Aorta (tissue), 5 donors: ENCODE measurements around the gene ACER1. TPM values are rescaled to one million over a fixed set of nuclear protein-coding genes. Genes with fewer than 3 reads are reported as not detected.
"Not testable (repeated sequence)": the region's sequence is repeated elsewhere in the genome, so short reads cannot be mapped to it uniquely, and the experiment has no call there.

Experiments
- ATAC-seq: fragments of 200-7000 bp; cut with Tn5 transposase; one replicate; pipeline ENCODE4 v1.9.1; 2022; ENCODE audit warnings: moderate library complexity; ENCODE audit not compliant: low FRiP score
- DNase-seq, 2 donors: peaks; one replicate each; pipeline ENCODE4 v3.0.0-alpha.2; 2020
- H3K27ac ChIP-seq, 2 donors: one replicate each; pipeline ENCODE4 v1.5.1; 2013; ENCODE audit warnings: low read length in 2 of 2, mild to moderate bottlenecking in 2 of 2, moderate library complexity in 2 of 2, control low read depth in 1 of 2, inconsistent platforms in 1 of 2, low read depth in 1 of 2
- H3K27me3 ChIP-seq, 2 donors: one replicate each; pipeline ENCODE4 v1.6.1; 2013; ENCODE audit warnings: control low read depth in 1 of 2, low read length in 1 of 2, mild to moderate bottlenecking in 1 of 2, moderate library complexity in 1 of 2; ENCODE audit not compliant: insufficient read depth in 2 of 2, control insufficient read depth in 1 of 2
- H3K36me3 ChIP-seq, 2 donors: one replicate each; pipeline ENCODE4 v1.6.1; 2013; ENCODE audit warnings: control low read depth in 1 of 2, low read length in 1 of 2, mild to moderate bottlenecking in 1 of 2; ENCODE audit not compliant: insufficient read depth in 2 of 2, control insufficient read depth in 1 of 2
- H3K4me1 ChIP-seq, 2 donors: one replicate each; pipeline ENCODE4 v1.6.1; 2013; ENCODE audit warnings: low read length in 2 of 2, control low read depth in 1 of 2, mild to moderate bottlenecking in 1 of 2, moderate library complexity in 1 of 2; ENCODE audit not compliant: insufficient read depth in 2 of 2, control insufficient read depth in 1 of 2
- H3K4me3 ChIP-seq, 2 donors: one replicate each; pipeline ENCODE4 v1.5.1; 2013; ENCODE audit warnings: low read length in 2 of 2, control low read depth in 1 of 2, mild to moderate bottlenecking in 1 of 2
- H3K9me3 ChIP-seq: one replicate; pipeline ENCODE4 v1.6.1; 2013; ENCODE audit warnings: mild to moderate bottlenecking, low read length; ENCODE audit not compliant: control insufficient read depth
- WGBS, 2 donors: extraction: QIAGEN DNeasy Blood & Tissue Kit; methylation state at CpG; one replicate each; pipeline ENCODE4 v1.1.7; 2013; 5-methylcytosine and 5-hydroxymethylcytosine counted together
- intact Hi-C, 2 donors: fragments of 100-400 bp; cut with DNase I; formaldehyde crosslinking; loops; one replicate each; pipeline versions ENCODE4 v1.14.2 to v1.15.0; 2022
- polyA plus RNA-seq, 2 donors: library from polyadenylated mRNA; stranded (reverse); fragments of 200-250 nt; gene quantifications; one replicate each; pipeline ENCODE4 v1.2.3, GENCODE V29; 2013
- total RNA-seq, 2 donors: library from RNA; stranded (reverse); fragmentation: NEBNext Ultra II Directional; extraction: Animal tissue kit (Norgen Biotek cat#: 25700); gene quantifications; one replicate each; pipeline ENCODE4 v1.2.1, GENCODE V29; 2021
- donor health status: healthy with polysubstance abuse.
- donor health status: Bipolar disorder and iron deficiency.
- donor health status: DM: no; HTN: no; CAD: no.
- donor health status: DM: no; HTN: no; CAD: no.
- donor health status: DM: yes; HTN: yes; CAD: no.

The ACER1 gene
- total and polyA plus RNA-seq, 4 donors = 0.10 TPM; not detected in 3

GRCh38 chr19:6360857-6361216 lies 27.4 kb upstream of the ACER1 start:
- not testable (repeated sequence) for H3K27me3 ChIP-seq, H3K4me3 ChIP-seq, ATAC-seq, DNase-seq, H3K9me3 ChIP-seq, H3K36me3 ChIP-seq, H3K27ac ChIP-seq, H3K4me1 ChIP-seq
- 94 to 95% methylated on average over 10 of the region's 10 CpGs for WGBS, 2 donors
- intact Hi-C loops = loop anchor here in 1 of 2 donors (10.0 kb wide), 1 partner anchor 86 kb away; the partner anchor contains the start of gene MLLT1

DNA sequence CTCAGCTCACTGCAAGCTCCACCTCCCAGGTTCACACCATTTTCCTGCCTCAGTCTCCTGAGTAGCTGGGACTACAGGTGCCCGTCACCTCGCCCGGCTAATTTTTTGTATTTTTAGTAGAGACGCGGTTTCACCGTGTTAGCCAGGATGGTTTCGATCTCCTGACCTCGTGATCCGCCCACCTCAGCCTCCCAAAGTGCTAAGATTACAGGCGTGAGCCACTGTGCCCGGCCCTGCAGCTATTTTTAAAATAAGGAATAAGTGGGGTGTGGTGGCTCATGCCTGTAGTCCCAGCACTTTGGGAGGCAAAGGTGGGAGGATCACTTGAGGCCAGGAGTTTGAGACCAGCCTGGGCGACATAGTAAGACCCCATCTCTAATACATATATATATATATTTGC lies 27.0 kb upstream of the ACER1 start:
- WGBS, 2 donors = 92% methylated on average over 12 of the region's 12 CpGs
- H3K27ac ChIP-seq, H3K4me1 ChIP-seq, DNase-seq, H3K4me3 ChIP-seq, H3K9me3 ChIP-seq, ATAC-seq, H3K27me3 ChIP-seq, H3K36me3 ChIP-seq: not testable (repeated sequence)
- intact Hi-C loops = loop anchor here in 1 of 2 donors (10.0 kb wide), 1 partner anchor 86 kb away; the partner anchor contains the start of gene MLLT1

DNA sequence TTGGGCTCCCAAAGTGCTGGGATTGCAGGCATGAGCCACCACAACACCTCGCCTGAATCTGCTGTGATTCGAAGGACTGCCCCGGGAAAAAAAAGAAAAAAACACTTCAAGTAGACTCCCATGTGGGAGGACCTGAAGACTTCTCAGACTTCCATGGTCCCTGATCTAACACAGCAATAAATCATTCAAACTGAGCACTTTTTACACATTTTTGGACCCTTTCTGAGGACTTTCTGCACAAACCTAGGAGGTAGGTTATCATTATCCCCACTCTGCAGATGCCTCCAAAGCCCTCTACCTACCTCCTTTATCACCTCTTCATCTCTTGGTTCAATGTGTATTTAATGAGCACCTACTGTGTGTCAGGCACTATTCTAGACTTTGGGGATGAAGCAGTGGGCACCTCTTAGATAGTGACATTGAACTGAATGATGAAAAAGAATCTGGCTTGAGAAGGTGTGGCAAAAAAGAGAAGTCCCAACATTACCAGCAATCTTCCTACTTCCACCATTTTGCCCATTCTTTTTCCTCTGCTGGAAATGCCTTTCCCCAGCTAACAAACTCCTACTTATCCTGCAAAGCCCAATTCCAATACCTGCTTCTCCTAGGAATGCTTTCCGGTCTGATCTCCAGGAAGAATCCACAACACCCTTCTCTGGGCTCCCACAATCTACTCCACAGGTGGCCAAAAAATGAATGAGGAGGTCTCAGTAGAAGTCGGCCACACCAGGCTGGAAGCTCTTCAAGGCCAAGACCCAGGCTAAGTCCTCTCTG lies 26.3 kb upstream of the ACER1 start:
- Histone ChIP-seq H3K9me3 (no peaks in the 10 kb centered on the region), H3K27me3 (no peaks in the 10 kb centered on the region), H3K4me3 (no peak overlapping the region), H3K4me1 (no peaks in the 10 kb centered on the region), H3K36me3 (peaks cover 0 to 3% of the 10 kb centered on the region in 2 donors), H3K27ac (no peak overlapping the region)
- ATAC-seq (no peak), DNase-seq (no peak)
- 74 to 76% methylated on average over 5 of the region's 5 CpGs for WGBS, 2 donors
- intact Hi-C loops = loop anchor here in 1 of 2 donors (10.0 kb wide), 1 partner anchor 85 kb away; the partner anchor contains the start of gene MLLT1

DNA sequence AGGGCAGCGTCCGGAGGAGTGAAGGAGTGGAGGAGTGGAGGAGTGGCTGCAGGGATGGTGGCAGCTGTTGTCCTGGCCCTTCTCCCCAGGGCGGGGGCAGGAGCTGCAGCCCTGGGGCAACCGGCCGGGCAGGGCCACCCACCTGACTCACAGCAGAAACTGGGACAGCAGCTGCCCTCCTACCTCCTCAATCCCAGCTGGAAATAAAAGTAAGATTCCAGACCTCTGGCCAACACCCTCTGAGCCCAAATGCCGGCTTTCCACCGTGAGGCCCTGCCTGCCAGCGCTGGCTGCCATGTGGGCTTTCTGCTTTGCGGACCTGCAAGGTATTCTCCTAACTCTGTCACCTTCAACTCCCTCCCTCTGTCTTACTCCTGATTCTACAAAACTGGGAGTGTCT lies 24.6 kb upstream of the ACER1 start:
- 47 to 53% methylated on average over 9 of the region's 9 CpGs for WGBS, 2 donors
- intact Hi-C loops = no loop called here
- ATAC-seq = no peak

GRCh38 chr19:6357174-6357573 lies 23.8 kb upstream of the ACER1 start:
- Histone ChIP-seq H3K9me3 (no peaks in the 10 kb centered on the region), H3K4me3 (no peak overlapping the region), H3K36me3 (no peaks in the 10 kb centered on the region), H3K27ac (no peak overlapping the region), H3K27me3 (no peaks in the 10 kb centered on the region), H3K4me1 (no peaks in the 10 kb centered on the region)
- no peak for DNase-seq
- no peak for ATAC-seq
- WGBS, 2 donors = 83% methylated on average over 14 of the region's 14 CpGs
- intact Hi-C loops = no loop called here

More for the DNA sequence above, 24.6 kb upstream of the ACER1 start:
- Histone ChIP-seq H3K36me3 (no peaks in the 10 kb centered on the region), H3K9me3 (no peaks in the 10 kb centered on the region), H3K4me3 (no peak overlapping the region), H3K27me3 (no peaks in the 10 kb centered on the region), H3K27ac (no peak overlapping the region), H3K4me1 (no peaks in the 10 kb centered on the region)
- DNase-seq = no peak

DNA sequence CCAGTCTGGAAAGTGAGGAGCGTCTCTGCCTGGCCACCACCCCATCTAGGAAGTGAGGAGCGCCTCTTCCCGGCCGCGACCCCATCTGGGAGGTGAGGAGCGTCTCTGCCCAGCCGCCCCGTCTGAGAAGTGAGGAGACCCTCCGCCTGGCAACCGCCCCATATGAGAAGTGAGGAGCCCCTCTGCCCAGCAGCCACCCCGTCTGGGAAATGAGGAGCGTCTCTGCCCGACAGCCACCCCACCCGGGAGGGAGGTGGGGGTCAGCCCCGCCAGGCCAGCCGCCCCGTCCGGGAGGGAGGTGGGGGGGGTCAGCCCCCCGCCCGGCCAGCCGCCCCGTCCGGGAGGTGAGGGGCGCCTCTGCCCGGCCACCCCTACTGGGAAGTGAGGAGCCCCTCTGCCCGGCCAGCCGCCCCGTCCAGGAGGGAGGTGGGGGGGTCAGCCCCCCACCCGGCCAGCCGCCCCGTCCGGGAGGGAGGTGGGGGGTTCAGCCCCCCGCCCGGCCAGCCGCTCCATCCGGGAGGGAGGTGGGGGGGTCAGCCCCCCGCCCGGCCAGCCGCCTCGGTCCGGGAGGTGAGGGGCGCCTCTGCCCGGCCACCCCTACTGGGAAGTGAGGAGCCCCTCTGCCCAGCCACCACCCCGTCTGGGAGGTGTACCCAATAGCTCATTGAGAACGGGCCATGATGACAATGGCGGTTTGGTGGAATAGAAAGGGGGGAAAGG lies 22.1 kb upstream of the ACER1 start:
- H3K9me3 ChIP-seq, H3K27ac ChIP-seq, H3K4me1 ChIP-seq, H3K4me3 ChIP-seq, H3K27me3 ChIP-seq, H3K36me3 ChIP-seq, intact Hi-C loops, ATAC-seq, DNase-seq: not testable (repeated sequence)
- 93% methylated on average over 25 to 41 of the region's 46 CpGs for WGBS, 2 donors

- DNase-seq (no peak), ATAC-seq (no peak)
- WGBS, 2 donors = 49 to 50% methylated on average over 4 of the region's 4 CpGs
- no peaks in the 10 kb centered on the region for H3K27me3 ChIP-seq
- H3K4me1 ChIP-seq = no peaks in the 10 kb centered on the region
- intact Hi-C loops = no loop called here
- H3K27ac ChIP-seq = no peak overlapping the region
- H3K9me3 ChIP-seq = no peaks in the 10 kb centered on the region
- H3K36me3 ChIP-seq = no peaks in the 10 kb centered on the region
- H3K4me3 ChIP-seq = no peak overlapping the region
These were observed 20.8 kb upstream of the ACER1 start for GRCh38 chr19:6354098-6354674.

- no peaks in the 10 kb centered on the region for H3K36me3 ChIP-seq
- ATAC-seq = no peak
- H3K9me3 ChIP-seq = no peaks in the 10 kb centered on the region
- no peaks in the 10 kb centered on the region for H3K4me1 ChIP-seq
- no peak overlapping the region for H3K27ac ChIP-seq
- no peaks in the 10 kb centered on the region for H3K27me3 ChIP-seq
- intact Hi-C loops = no loop called here
- 96 to 100% methylated on average over 2 of the region's 2 CpGs for WGBS, 2 donors
- no peak for DNase-seq
- no peak overlapping the region for H3K4me3 ChIP-seq
These were observed 19.2 kb upstream of the ACER1 start for GRCh38 chr19:6352381-6353165.
